Stomach smooth muscle (tissue), 2 donors: ENCODE data around the gene ALKBH2.

Source experiments
- H3K27ac ChIP-seq: one replicate; pipeline ENCODE4 v1.7.0; 2013; ENCODE audit warnings: mild to moderate bottlenecking, low read length, inconsistent platforms
- H3K27me3 ChIP-seq, 2 donors: one replicate each; pipeline ENCODE4 v1.7.0; 2013; ENCODE audit warnings: low read length in 2 of 2; ENCODE audit not compliant: insufficient read depth in 2 of 2, control insufficient read depth in 1 of 2
- H3K36me3 ChIP-seq, 2 donors: one replicate each; pipeline ENCODE4 v1.7.0; 2013; ENCODE audit warnings: low read length in 2 of 2; ENCODE audit not compliant: control insufficient read depth in 2 of 2, insufficient read depth in 2 of 2
- H3K4me1 ChIP-seq: one replicate; pipeline ENCODE4 v1.7.0; 2013; ENCODE audit warnings: low read length; ENCODE audit not compliant: control insufficient read depth, insufficient read depth
- H3K4me3 ChIP-seq, 2 donors: one replicate each; pipeline ENCODE4 v1.7.0; 2013; ENCODE audit warnings: low read length in 2 of 2
- H3K9ac ChIP-seq, 2 donors: one replicate each; pipeline ENCODE4 v1.7.0; 2013; ENCODE audit warnings: low read length in 2 of 2, mild to moderate bottlenecking in 1 of 2
- H3K9me3 ChIP-seq, 2 donors: one replicate each; pipeline ENCODE4 v1.7.0; 2013; ENCODE audit warnings: low read length in 2 of 2; ENCODE audit not compliant: control insufficient read depth in 2 of 2
- donor health status: healthy.
- donor health status: Pancreatic carcinoma.

ALKBH2 gene

GRCh38 chr12:109126784-109127183 lies 33.5 kb upstream of the ALKBH2 start:
- Histone ChIP-seq H3K27me3 (no peaks in the 10 kb centered on the region), H3K9ac (no peak overlapping the region), H3K9me3 (no peaks in the 10 kb centered on the region), H3K4me1 (peaks cover 22% of the 10 kb centered on the region), H3K36me3 (peaks cover 3 to 10% of the 10 kb centered on the region in 2 donors), H3K4me3 (no peak overlapping the region), H3K27ac (peak overlapping the region; percentile 18)

GRCh38 chr12:109125791-109126190 lies 32.5 kb upstream of the ALKBH2 start:
- peaks cover 7 to 13% of the 10 kb centered on the region in 2 donors for H3K36me3 ChIP-seq
- H3K27me3 ChIP-seq, result no peaks in the 10 kb centered on the region
- no peak overlapping the region for H3K4me3 ChIP-seq
- H3K27ac ChIP-seq, result peak overlapping the region; percentile 18
- peaks cover 16% of the 10 kb centered on the region for H3K4me1 ChIP-seq
- H3K9ac ChIP-seq, result no peak overlapping the region
- H3K9me3 ChIP-seq, result no peaks in the 10 kb centered on the region

- H3K27ac ChIP-seq, result peak overlapping the region; percentile 18
- H3K9me3 ChIP-seq, result no peaks in the 10 kb centered on the region
- peaks cover 10% of the 10 kb centered on the region for H3K4me1 ChIP-seq
- no peaks in the 10 kb centered on the region for H3K27me3 ChIP-seq
- H3K36me3 ChIP-seq, result peaks cover 10 to 18% of the 10 kb centered on the region in 2 donors
- H3K4me3 ChIP-seq, result no peak overlapping the region
- no peak overlapping the region for H3K9ac ChIP-seq
These were observed 31.8 kb upstream of the ALKBH2 start for GRCh38 chr12:109124878-109125648.

- H3K27ac ChIP-seq, result no peak overlapping the region
- H3K4me1 ChIP-seq, result peaks cover 20% of the 10 kb centered on the region
- peaks cover 10 to 18% of the 10 kb centered on the region in 2 donors for H3K36me3 ChIP-seq
These were observed 28.1 kb upstream of the ALKBH2 start for GRCh38 chr12:109121346-109121880.

GRCh38 chr12:109120557-109120956 lies 27.3 kb upstream of the ALKBH2 start:
- H3K27ac ChIP-seq, result no peak overlapping the region
- peaks cover 26% of the 10 kb centered on the region for H3K4me1 ChIP-seq
- no peak overlapping the region for H3K9ac ChIP-seq

More at GRCh38 chr12:109121346-109121880, 28.1 kb upstream of the ALKBH2 start:
- Histone ChIP-seq H3K9ac (no peak overlapping the region), H3K9me3 (no peaks in the 10 kb centered on the region), H3K27me3 (no peaks in the 10 kb centered on the region), H3K4me3 (no peak overlapping the region)

GRCh38 chr12:109120095-109120494 lies 26.8 kb upstream of the ALKBH2 start:
- Histone ChIP-seq H3K27me3 (no peaks in the 10 kb centered on the region), H3K27ac (no peak overlapping the region), H3K36me3 (peaks cover 8 to 10% of the 10 kb centered on the region in 2 donors), H3K9me3 (no peaks in the 10 kb centered on the region), H3K4me3 (no peak overlapping the region), H3K4me1 (peaks cover 30% of the 10 kb centered on the region), H3K9ac (no peak overlapping the region)

More at GRCh38 chr12:109120557-109120956, 27.3 kb upstream of the ALKBH2 start:
- Histone ChIP-seq H3K27me3 (no peaks in the 10 kb centered on the region), H3K4me3 (no peak overlapping the region), H3K9me3 (no peaks in the 10 kb centered on the region), H3K36me3 (peaks cover 10 to 12% of the 10 kb centered on the region in 2 donors)

GRCh38 chr12:109116611-109116949 lies 23.3 kb upstream of the ALKBH2 start:
- peak overlapping the region; percentile 97 for H3K27ac ChIP-seq
- H3K9ac ChIP-seq, result peak overlapping the region; percentile 53 to 76
- no peaks in the 10 kb centered on the region for H3K27me3 ChIP-seq
- H3K4me3 ChIP-seq, result peak overlapping the region; percentile 28 to 63
- H3K4me1 ChIP-seq, result peaks cover 55% of the 10 kb centered on the region
- no peaks in the 10 kb centered on the region for H3K9me3 ChIP-seq
- peaks cover 5 to 6% of the 10 kb centered on the region in 2 donors for H3K36me3 ChIP-seq

GRCh38 chr12:109115758-109116610 lies 22.7 kb upstream of the ALKBH2 start, which contains the start of gene ACACB:
Gene ACACB, plus strand, starts transcription at chr12:109116587. Its CDS starts 22,819 bp downstream, at chr12:109139406.
- peaks cover 56% of the 10 kb centered on the region for H3K4me1 ChIP-seq
- H3K9me3 ChIP-seq, result no peaks in the 10 kb centered on the region
- peak within 1 kb of the TSS; percentile 53 to 76 for H3K9ac ChIP-seq
- H3K27me3 ChIP-seq, result no peaks in the 10 kb centered on the region
- H3K27ac ChIP-seq, result peak within 1 kb of the TSS; percentile 97
- H3K36me3 ChIP-seq, result peaks cover 3 to 6% of the 10 kb centered on the region in 2 donors
- peak within 1 kb of the TSS; percentile 28 to 63 for H3K4me3 ChIP-seq

- peak overlapping the region in 1 of 2 donors; percentile 76 for H3K9ac ChIP-seq
- peak overlapping the region; percentile 28 to 63 for H3K4me3 ChIP-seq
- H3K36me3 ChIP-seq, result peaks cover 3% of the 10 kb centered on the region in 2 donors
- peaks cover 61% of the 10 kb centered on the region for H3K4me1 ChIP-seq
- no peaks in the 10 kb centered on the region for H3K9me3 ChIP-seq
- peak overlapping the region; percentile 97 for H3K27ac ChIP-seq
- no peaks in the 10 kb centered on the region for H3K27me3 ChIP-seq
These were observed 22.1 kb upstream of the ALKBH2 start for GRCh38 chr12:109115404-109115757.

GRCh38 chr12:109114644-109115043 lies 21.4 kb upstream of the ALKBH2 start:
- peak overlapping the region in 1 of 2 donors; percentile 76 for H3K9ac ChIP-seq

More at GRCh38 chr12:109114644-109115043, 21.4 kb upstream of the ALKBH2 start:
- peak overlapping the region; percentile 97 for H3K27ac ChIP-seq
- no peaks in the 10 kb centered on the region for H3K27me3 ChIP-seq
- peaks cover 5 to 6% of the 10 kb centered on the region in 2 donors for H3K36me3 ChIP-seq
- H3K4me3 ChIP-seq, result peak overlapping the region in 1 of 2 donors; percentile 57
- peaks cover 68% of the 10 kb centered on the region for H3K4me1 ChIP-seq
- no peaks in the 10 kb centered on the region for H3K9me3 ChIP-seq
